ENCODE data around the gene YIPF2. TPM values are rescaled to one million over a fixed set of nuclear protein-coding genes. Genes with fewer than 3 reads are reported as not detected.
A peak's percentile ranks its signal among the peaks of the same experiment; 100 is the strongest.

The YIPF2 gene
- total RNA-seq, 6 experiments from 2014 or later = 23.5 to 46.1 (median 31.4) TPM

GRCh38 chr19:10894911-10895213 lies 33.6 kb downstream of the YIPF2 start:
- no peak overlapping the region for H3K4me3 ChIP-seq
- WGBS (ENCODE audit: insufficient coverage, low coverage, low lambda C conversion rate, missing lambda C conversion rate) = 94% methylated on average over 6 of the region's 7 CpGs
- intact Hi-C loops (cut with DNase I) = no loop called here
- ATAC-seq = no peak
- H3K27me3 ChIP-seq = no peaks in the 10 kb centered on the region
- peaks cover 0 to 20% (median 4%) of the 10 kb centered on the region in 4 donors for H3K4me1 ChIP-seq
- DNase-seq = no peak
- no peaks in the 10 kb centered on the region for H3K36me3 ChIP-seq
- TF ChIP-seq POLR2A (IDR thresholded peaks at IDR 0.05) (no peak), CTCF (IDR thresholded peaks at IDR 0.05) (no peak)
- no peaks in the 10 kb centered on the region for H3K9me3 ChIP-seq
- H3K27ac ChIP-seq = no peak overlapping the region

- 100% methylated on average over 3 of the region's 13 CpGs for WGBS (ENCODE audit: insufficient coverage, low coverage, low lambda C conversion rate, missing lambda C conversion rate)
- Histone ChIP-seq H3K4me1 (peaks cover 0 to 9% (median 2%) of the 10 kb centered on the region in 4 donors), H3K27ac (no peak overlapping the region), H3K36me3 (no peaks in the 10 kb centered on the region), H3K27me3 (no peaks in the 10 kb centered on the region), H3K9me3 (no peaks in the 10 kb centered on the region), H3K4me3 (no peak overlapping the region)
- DNase-seq (no peak), ATAC-seq (no peak)
- TF ChIP-seq CTCF (IDR thresholded peaks at IDR 0.05) (no peak), POLR2A (IDR thresholded peaks at IDR 0.05) (no peak)
- intact Hi-C loops (cut with DNase I) = no loop called here
Measured at GRCh38 chr19:10892256-10892655, 36.2 kb downstream of the YIPF2 start.

GRCh38 chr19:10891405-10892086 lies 36.9 kb downstream of the YIPF2 start:
- intact Hi-C loops (cut with DNase I) = no loop called here
- H3K27me3 ChIP-seq = no peaks in the 10 kb centered on the region
- ATAC-seq = peak in 1 of 4 donors; percentile 18
- 89% methylated on average over 10 of the region's 21 CpGs for WGBS (ENCODE audit: insufficient coverage, low coverage, low lambda C conversion rate, missing lambda C conversion rate)
- TF ChIP-seq CTCF (IDR thresholded peaks at IDR 0.05) (no peak), POLR2A (IDR thresholded peaks at IDR 0.05) (no peak)
- H3K9me3 ChIP-seq = no peaks in the 10 kb centered on the region
- H3K27ac ChIP-seq = no peak overlapping the region
- no peaks in the 10 kb centered on the region for H3K36me3 ChIP-seq
- no peak overlapping the region for H3K4me3 ChIP-seq
- peaks cover 0 to 2% (median 0%) of the 10 kb centered on the region in 4 donors for H3K4me1 ChIP-seq
- no peak for DNase-seq

GRCh38 chr19:10889880-10890279 lies 38.6 kb downstream of the YIPF2 start:
- H3K4me1 ChIP-seq = no peaks in the 10 kb centered on the region
- no peak overlapping the region for H3K4me3 ChIP-seq
- 100% methylated on average over 4 of the region's 4 CpGs for WGBS (ENCODE audit: insufficient coverage, low coverage, low lambda C conversion rate, missing lambda C conversion rate)
- H3K36me3 ChIP-seq = no peaks in the 10 kb centered on the region
- ATAC-seq (no peak), DNase-seq (no peak)
- TF ChIP-seq POLR2A (IDR thresholded peaks at IDR 0.05) (no peak), CTCF (IDR thresholded peaks at IDR 0.05) (no peak)
- intact Hi-C loops (cut with DNase I) = no loop called here
- no peaks in the 10 kb centered on the region for H3K9me3 ChIP-seq
- no peaks in the 10 kb centered on the region for H3K27me3 ChIP-seq
- H3K27ac ChIP-seq = no peak overlapping the region

Measured in right lobe of liver (tissue), 6 donors.